ENCODE data around the gene NEK7. TPM values are rescaled to one million over a fixed set of nuclear protein-coding genes. Genes with fewer than 3 reads are reported as not detected.

NEK7 gene
- total RNA-seq, 2 experiments from 2014 or later: 14.9 to 25.6 TPM

DNA sequence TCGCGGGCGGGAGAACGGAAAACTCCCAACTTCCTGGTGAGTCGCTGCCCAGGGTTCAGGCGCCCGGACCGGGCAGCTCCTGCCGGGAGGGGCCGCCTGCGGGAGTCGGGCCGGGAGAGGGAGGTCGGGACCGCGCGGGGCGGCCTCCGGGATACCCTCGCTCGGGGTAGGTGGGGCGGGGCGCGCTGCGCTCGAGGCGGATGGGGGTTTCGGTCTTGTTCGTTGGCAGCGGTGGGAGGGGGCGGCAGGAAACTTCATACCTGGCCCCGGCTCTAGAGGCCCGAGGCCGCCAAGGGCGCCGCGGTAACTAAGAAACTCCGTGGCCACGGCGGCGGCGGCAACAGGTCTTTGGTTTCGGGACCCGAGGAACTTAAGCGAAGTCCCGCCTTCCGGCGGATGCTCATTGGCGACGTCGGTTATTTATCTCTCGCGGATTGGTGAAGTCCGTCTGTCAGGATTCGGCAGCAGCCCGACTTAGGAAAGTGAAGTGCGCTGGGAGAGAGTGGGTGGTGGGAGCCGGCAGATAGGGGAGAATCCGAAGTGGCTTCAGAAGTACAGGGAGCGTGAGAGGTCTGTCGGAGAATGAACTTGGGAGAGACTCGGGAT, 546 bp downstream of the NEK7 start:
- Histone ChIP-seq H3K9me2 (ENCODE audit: insufficient read depth, low read length) (no peaks in the 10 kb centered on the region), H3K4me1 (ENCODE audit: insufficient read depth, low read length, poor library complexity, severe bottlenecking) (peaks cover 30% of the 10 kb centered on the region), H2AFZ (ENCODE audit: low read length) (peak overlapping the region; percentile 87), H3K36me3 (ENCODE audit: insufficient read depth, low read length) (no peaks in the 10 kb centered on the region), H3K4me2 (ENCODE audit: low read length) (peak overlapping the region; percentile 96), H4K20me1 (ENCODE audit: insufficient read depth, low read length) (no peaks in the 10 kb centered on the region), H3K27ac (ENCODE audit: low read depth, low read length, poor library complexity, severe bottlenecking) (peak overlapping the region; percentile 70), H3K9me3 (ENCODE audit: low read length) (no peaks in the 10 kb centered on the region), H3K79me2 (ENCODE audit: insufficient read depth, low read depth, low read length) (peaks cover 44% of the 10 kb centered on the region), H3K4me3 (ENCODE audit: low read depth, low read length, poor library complexity, severe bottlenecking) (peak overlapping the region; percentile 97)
- BruUV-seq (replicated peaks): no TSS peak
- TF ChIP-seq EZH2phosphoT487 (IDR thresholded peaks at IDR 0.05; ENCODE audit: borderline replicate concordance, low read depth, low read length): no peak
- intact Hi-C loops (cut with micrococcal nuclease; ENCODE audit: unreplicated experiment): loop anchor here (2.0 to 5.0 kb wide), 5 partner anchors 255 to 780 kb away; partner anchors contain the start of gene C1orf53
- POLR2A ChIA-PET: interaction anchor here (0.9 to 2.3 kb wide), 8 partner anchors 10 to 779 kb away, joined by 3 to 6 read pairs (median 3); no protein-coding TSS in a partner anchor
- CTCF ChIA-PET (ENCODE audit: unreplicated experiment): no interaction called here
- peak; percentile 91 for DNase-seq (ENCODE audit: low spot score)

DNA sequence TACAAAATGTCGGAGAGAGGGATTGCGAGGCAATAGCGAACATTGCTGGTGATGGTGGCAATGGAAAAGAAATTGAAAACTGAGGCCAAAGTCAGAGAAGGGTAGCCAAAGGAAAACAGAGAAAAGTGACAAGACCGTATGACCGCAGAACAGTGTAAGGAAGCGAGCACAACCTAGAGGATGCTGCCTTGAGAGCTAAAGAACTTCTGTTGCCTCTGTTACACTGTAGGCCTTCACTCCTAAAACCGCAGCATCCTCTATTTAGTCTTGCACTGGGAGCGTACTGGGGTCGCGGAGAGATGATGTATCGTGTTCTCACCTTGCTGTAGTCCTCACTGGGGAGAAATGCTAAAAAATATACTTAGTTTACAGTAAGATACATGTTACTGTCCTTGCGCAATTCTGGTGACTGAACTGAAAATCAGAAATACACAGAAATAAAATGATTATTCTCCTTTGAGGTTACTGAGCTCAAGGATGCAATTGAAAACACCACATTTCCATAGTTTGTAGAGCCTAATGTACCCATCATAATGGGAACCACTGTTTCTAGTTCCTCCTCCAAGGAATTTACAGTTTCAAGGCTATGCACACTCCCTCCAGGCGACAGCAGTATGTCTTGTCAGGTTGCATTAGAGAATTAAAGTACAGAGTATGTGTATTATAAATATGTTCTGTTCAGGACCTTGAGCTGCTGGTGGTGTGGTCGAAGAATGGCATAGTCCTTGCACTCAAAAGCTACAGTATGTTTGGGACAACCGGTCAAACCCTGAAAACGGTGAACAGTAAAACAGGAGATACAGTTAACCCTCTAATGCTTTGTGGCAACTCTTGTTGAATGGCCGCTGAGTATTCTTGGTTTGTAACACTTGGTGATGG, 1.3 kb downstream of the NEK7 start:
- Histone ChIP-seq H3K4me1 (ENCODE audit: insufficient read depth, low read length, poor library complexity, severe bottlenecking) (peaks cover 36% of the 10 kb centered on the region), H3K36me3 (ENCODE audit: insufficient read depth, low read length) (no peaks in the 10 kb centered on the region), H3K79me2 (ENCODE audit: insufficient read depth, low read depth, low read length) (peaks cover 51% of the 10 kb centered on the region), H3K4me3 (ENCODE audit: low read depth, low read length, poor library complexity, severe bottlenecking) (peak overlapping the region; percentile 97), H3K4me2 (ENCODE audit: low read length) (peak overlapping the region; percentile 96), H2AFZ (ENCODE audit: low read length) (peak overlapping the region; percentile 87), H3K9me2 (ENCODE audit: insufficient read depth, low read length) (no peaks in the 10 kb centered on the region), H3K27ac (ENCODE audit: low read depth, low read length, poor library complexity, severe bottlenecking) (peak overlapping the region; percentile 70), H3K9me3 (ENCODE audit: low read length) (no peaks in the 10 kb centered on the region), H4K20me1 (ENCODE audit: insufficient read depth, low read length) (no peaks in the 10 kb centered on the region)
- POLR2A ChIA-PET: interaction anchor here (0.6 to 2.3 kb wide), 16 partner anchors 10 to 779 kb away, joined by 3 to 7 read pairs (median 3); no protein-coding TSS in a partner anchor
- TF ChIP-seq EZH2phosphoT487 (IDR thresholded peaks at IDR 0.05; ENCODE audit: borderline replicate concordance, low read depth, low read length): no peak
- TF ChIP-seq, protein P1, sequence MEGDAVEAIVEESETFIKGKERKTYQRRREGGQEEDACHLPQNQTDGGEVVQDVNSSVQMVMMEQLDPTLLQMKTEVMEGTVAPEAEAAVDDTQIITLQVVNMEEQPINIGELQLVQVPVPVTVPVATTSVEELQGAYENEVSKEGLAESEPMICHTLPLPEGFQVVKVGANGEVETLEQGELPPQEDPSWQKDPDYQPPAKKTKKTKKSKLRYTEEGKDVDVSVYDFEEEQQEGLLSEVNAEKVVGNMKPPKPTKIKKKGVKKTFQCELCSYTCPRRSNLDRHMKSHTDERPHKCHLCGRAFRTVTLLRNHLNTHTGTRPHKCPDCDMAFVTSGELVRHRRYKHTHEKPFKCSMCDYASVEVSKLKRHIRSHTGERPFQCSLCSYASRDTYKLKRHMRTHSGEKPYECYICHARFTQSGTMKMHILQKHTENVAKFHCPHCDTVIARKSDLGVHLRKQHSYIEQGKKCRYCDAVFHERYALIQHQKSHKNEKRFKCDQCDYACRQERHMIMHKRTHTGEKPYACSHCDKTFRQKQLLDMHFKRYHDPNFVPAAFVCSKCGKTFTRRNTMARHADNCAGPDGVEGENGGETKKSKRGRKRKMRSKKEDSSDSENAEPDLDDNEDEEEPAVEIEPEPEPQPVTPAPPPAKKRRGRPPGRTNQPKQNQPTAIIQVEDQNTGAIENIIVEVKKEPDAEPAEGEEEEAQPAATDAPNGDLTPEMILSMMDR (conservative IDR thresholded peaks at IDR 0.05; ENCODE audit: low read length): no peak
- peak; percentile 55 for DNase-seq (ENCODE audit: low spot score)
- CTCF ChIA-PET (ENCODE audit: unreplicated experiment): interaction anchor here (1.0 kb wide), 1 partner anchor 14 kb away, joined by 5 read pairs; no protein-coding TSS in a partner anchor
- intact Hi-C loops (cut with micrococcal nuclease; ENCODE audit: unreplicated experiment): loop anchor here (2.0 to 5.0 kb wide), 5 partner anchors 255 to 779 kb away; partner anchors contain the start of gene C1orf53
- BruUV-seq (replicated peaks): TSS peak; percentile 77

Measured in OCI-LY7 (cell line).